H54 (cell line): Measurements from ENCODE around the gene YBEY.
A peak's percentile ranks its signal among the peaks of the same experiment; 100 is the strongest.

Experiments
- DNase-seq: peaks from one replicate; pipeline ENCODE4 v3.0.0; 2011; ENCODE audit warnings: low spot score, mixed read lengths; ENCODE audit not compliant: insufficient read length
- FAIRE-seq: peaks from 3 replicates; lab custom pipeline; 2011; peaks lifted over from hg19 to GRCh38; lab: Jason Lieb, UNC
- POLR2A ChIP-seq: IDR thresholded peaks from 2 replicates; pipeline ENCODE4 v1.6.1; 2011; ENCODE audit warnings: low read depth, mild to moderate bottlenecking, low read length

The YBEY gene

DNA sequence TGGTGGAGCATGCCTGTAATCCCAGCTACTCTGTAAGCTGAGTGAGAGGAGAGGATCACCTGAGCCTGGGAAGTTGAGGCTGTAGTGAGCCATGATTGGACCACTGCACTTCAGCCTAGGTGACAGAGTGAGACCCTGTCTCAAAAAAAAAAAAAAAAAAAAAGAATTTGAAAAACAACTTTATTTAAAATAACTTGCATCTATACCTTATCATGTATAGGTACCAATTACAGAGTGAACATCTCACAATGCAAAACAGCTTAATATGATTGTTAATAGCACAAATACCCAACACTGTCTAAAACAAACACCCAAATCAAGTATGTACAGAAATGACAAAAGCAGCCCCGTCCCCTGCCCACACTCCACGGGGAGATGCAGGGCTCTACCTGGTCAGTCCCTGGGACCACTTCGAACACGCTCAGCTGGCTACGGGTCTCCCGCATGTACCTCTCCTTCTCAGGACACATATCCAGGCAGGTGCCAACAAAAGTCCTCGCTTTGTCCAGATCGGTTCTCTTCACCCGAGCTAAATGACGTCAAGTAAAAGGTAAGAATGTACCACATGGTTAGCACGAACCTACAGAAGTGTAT, 11.2 kb upstream of the YBEY start:
- no peak for FAIRE-seq
- TF ChIP-seq POLR2A, result no peak
- DNase-seq, result no peak

- DNase-seq (no peak), FAIRE-seq (no peak)
- TF ChIP-seq POLR2A, result no peak
These were observed 2.0 kb upstream of the YBEY start for GRCh38 chr21:46284077-46284644.

DNA sequence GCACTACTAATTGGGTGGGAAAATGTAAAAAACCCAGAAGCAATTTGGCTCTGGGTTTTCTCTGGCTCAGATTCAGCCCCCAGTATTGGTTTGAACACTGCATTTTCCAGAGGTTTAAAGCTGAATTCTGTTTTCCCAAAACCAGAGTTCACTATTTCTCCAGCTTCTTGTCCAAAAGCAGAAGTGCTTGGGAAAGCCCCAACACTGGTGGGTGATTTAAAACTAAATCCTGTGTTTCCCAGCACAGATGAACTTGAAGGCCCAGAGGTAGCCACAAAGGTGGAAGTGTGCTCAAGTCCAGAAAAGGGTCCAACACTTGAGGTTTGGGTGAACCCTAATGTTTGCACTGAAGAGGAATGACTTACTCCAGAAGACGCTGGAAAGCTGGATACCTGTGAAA, 1.4 kb upstream of the YBEY start:
- DNase-seq (no peak), FAIRE-seq (no peak)
- TF ChIP-seq POLR2A, result no peak

GRCh38 chr21:46285206-46285661, 908 bp upstream of the YBEY start, which contains the start of gene MCM3AP:
MCM3AP (minus strand) TSS chr21:46285611; CDS start chr21:46285286, 325 bp downstream.
- DNase-seq, result no peak
- no peak for TF ChIP-seq POLR2A
- no peak for FAIRE-seq

GRCh38 chr21:46286648-46287002, 483 bp downstream of the YBEY start:
- DNase-seq, result no peak
- TF ChIP-seq POLR2A, result no peak
- no peak for FAIRE-seq

GRCh38 chr21:46287541-46287940, 1.4 kb downstream of the YBEY start:
- no peak for FAIRE-seq
- DNase-seq, result no peak
- no peak for TF ChIP-seq POLR2A

DNA sequence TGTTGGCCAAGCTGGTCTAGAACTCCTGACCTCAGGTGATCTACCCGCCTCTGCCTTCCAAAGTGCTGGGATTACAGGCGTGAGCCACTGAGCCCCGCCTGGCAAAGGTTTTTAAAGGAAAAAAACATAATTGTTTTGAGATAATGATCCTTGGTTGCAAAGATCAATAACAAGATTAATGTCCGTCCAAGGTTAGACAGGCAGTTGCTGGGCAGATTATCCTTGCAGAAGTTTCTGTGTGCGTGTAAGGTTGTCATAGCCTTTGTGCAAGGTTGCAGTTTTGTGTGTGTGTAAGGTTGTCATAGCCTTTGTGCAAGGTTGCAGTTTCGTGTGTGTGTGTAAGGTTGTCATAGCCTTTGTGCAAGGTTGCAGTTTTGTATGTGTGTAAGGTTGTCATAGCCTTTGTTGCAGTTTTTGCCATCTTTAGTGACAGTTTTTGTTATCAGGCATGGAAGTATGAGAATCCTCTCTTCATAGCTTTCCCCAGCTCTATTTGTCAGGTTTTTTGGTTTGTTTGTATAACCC, 3.6 kb downstream of the YBEY start:
- DNase-seq (no peak), FAIRE-seq (no peak)
- no peak for TF ChIP-seq POLR2A

DNA sequence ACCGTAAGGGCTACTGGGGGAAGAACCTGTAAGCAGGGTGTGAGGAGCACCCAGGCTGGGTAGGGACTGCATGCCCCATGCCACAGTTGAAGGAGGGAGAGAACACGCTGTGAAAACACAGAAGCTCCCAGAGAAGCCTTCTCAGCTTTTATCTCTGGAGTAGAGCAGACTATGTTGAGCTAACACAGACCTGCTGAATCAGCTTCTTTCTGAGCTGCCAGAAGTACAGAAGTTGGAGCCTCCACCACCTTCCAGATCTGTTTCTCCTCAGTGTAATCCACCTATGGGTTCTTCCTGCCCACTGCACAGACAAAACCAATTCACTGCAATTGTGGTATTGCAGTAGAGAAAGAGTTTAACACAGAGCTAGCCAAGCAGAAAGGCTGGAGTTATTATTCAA, 5.4 kb downstream of the YBEY start:
- FAIRE-seq (no peak), DNase-seq (no peak)
- no peak for TF ChIP-seq POLR2A

DNA sequence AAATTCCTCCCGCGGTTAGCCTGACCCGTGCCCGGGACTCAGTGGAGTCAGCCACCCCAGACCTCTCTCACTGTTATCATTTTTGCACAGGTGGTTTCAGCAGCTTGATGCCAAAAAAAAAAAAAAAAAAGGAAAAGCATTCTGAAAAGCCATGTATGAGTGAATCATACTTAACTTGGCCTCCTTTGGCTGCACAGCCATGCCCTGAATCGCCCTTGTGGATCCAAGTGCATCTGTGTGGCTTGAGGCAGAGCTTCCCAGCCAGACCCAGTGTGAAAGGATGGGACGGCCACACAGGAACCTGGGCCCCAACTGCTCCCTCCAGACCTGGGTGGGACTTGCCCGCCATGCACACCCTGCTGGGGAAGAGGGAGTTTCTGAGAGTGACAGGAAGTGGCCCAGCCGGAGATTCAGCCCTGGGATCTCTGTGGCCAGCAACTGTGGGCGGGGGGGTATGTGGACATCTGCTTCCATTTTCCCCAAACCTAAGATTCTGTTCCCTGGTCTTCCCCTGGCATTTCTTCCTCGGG, 8.6 kb downstream of the YBEY start:
- DNase-seq (peak; percentile 67), FAIRE-seq (no peak)
- peak; percentile 39; the same call in 1 of the 2 replicates for TF ChIP-seq POLR2A

- FAIRE-seq (no peak), DNase-seq (peak; percentile 83)
- TF ChIP-seq POLR2A, result peak; percentile 33; the same call in 1 of the 2 replicates
These were observed 9.1 kb downstream of the YBEY start for GRCh38 chr21:46295177-46295770.

DNA sequence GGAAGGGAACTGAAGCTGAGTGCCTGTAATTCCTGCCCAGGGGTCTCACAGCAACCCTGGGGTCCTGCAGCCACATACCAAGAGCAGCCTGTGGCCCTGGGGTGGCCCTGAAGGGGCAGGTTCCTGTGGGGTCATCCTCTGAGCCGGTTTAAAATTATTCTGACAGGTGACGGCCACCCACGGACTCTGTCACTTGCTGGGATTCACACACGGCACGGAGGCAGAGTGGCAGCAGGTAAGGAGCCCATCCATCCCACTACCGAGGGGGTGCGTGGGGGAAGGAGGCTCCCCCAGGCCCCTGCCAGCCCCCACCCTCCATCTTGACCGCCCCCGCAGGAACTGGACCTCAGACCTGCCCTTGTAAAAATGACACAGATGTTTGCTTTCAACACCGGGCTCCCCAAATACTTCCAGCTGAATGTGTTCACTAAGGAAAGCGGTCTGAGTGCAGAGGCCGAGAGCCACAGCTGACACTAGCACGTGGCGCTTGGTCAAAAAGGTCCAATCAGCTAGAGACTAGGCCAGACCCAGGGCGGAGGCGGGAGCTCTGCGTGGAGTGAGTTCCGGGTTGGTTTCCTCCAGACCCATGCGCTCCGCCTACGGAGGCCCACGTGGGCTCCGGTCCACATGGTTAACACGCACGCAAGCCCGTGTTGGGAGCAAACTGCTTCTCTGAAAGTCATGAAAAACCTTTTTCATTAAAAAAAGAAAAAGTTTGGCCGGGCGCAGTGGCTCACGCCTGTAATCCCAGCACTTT, 10.0 kb downstream of the YBEY start:
- FAIRE-seq, result no peak
- no peak for DNase-seq
- no peak for TF ChIP-seq POLR2A

DNA sequence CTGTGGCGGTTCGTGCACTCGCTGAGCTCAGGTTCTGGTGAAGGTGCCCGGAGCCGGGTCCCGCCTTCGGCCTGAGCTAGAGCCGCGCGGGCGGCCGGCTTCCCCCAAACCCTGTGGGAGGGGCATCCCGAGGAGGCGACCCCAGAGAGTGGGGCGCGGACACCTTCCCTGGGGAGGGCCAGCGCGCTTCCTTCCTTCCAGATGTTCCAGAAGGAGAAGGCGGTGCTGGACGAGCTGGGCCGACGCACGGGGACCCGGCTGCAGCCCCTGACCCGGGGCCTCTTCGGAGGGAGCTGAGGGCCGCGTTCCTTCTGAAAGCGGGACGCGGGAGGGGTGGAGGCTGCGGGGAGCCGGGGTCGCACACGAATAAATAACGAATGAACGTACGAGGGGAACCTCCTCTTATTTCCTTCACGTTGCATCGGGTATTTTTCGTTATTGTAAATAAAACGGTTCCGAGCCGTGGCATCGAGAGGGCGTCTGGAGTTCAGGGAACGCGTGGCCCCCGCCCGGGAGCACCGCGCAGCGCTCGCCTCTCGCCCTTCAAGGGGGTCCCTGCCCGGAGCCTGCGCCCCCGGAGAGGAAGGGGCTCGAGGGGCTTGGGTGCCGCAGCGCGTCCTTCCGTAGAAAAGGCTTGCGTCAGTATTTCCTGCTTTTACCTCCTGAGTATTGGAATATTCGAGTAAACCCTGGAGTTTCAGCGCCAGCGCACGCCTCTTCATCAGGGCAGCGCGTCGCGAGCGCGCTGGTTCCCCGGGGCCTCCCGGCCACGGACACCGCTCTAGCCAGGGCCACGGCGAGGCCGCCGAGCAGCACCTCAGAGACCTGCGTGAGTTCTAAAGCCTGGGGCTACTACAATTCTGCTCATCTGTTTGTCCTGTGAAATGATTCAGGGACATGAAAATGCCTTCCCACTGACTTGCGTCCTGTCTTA, 11.5 kb downstream of the YBEY start:
- no peak for FAIRE-seq
- TF ChIP-seq POLR2A, result no peak
- no peak for DNase-seq

GRCh38 chr21:46299167-46299566, 13.0 kb downstream of the YBEY start:
- FAIRE-seq, result no peak

DNA sequence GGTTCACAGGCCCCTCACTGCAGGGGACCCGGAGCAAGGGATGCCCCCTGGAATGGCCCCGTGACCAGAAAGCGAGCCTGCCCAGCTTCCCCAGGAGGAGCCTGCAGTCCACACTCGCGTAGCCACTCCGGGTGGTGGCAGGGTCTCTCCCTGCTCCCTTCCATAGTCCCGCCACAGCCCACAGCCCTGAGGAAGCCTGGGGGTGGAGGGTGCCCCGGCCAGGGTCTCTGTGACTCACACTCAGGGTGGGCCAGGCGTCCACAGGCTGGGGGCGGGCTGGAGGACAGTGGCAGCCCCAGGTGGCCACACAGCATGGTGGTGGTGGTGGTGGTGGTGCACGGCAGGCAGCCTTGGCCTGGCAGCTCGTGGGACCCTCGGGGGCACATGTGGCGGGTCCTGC, 15.6 kb downstream of the YBEY start:
- no peak for DNase-seq
- FAIRE-seq, result no peak
- TF ChIP-seq POLR2A, result no peak

More at GRCh38 chr21:46299167-46299566, 13.0 kb downstream of the YBEY start:
- DNase-seq, result no peak
- TF ChIP-seq POLR2A, result no peak
